IPS-NIHi7 (cell line): ENCODE results near the gene SLC28A2.
"Not testable (repeated sequence)": the region's sequence is repeated elsewhere in the genome, so short reads cannot be mapped to it uniquely, and the experiment has no call there.

Source experiments
- DNase-seq: peaks from one replicate; pipeline ENCODE4 v3.0.0; 2012; ENCODE audit warnings: mixed read lengths; ENCODE audit errors: extremely low spot score

SLC28A2 gene

DNA sequence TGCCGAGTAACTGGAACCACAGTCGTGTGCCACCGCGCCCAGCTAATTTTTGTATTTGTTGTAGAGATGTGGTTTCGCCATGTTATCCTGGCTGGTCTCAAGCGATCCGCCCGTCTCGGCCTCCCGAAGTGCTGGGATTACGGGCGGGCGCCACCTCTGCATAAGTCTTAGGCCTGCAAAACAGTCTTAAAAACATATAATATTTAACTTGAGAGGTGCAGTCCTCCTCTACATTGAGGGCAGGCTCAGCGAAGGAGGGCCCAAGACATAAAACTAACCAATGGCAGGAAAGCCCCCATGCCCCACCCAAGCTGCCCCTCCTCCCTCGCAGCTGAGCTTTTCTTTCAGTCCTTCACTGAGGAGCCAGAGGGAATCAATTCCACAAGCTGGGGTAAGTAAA, at the start of gene SLC28A2:
TSS of gene SLC28A2 (plus strand) at position 347 of the 400 bp plus-strand sequence. CDS start 982 bp downstream, outside the sequence.
- DNase-seq = peak; percentile 16

DNA sequence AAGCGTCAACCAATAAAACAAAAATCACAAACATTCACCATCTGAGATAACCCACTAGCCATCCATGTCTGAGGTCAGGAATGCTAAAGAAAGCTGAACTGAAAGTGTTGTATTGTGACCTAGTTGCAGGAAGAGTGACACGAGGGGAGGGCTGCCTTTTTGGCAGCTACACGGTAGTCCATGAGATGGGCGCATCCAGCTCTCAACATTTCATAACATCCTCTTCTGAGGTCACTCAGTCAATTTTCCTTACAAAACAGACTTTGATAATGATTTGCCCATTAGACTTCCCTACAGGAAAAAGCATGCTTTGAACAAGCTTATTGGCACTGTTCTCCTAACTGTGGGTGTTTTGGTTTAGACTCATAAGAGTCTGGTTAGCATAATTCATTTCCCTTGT, 48.9 kb upstream of the SLC28A2 start:
- no peak for DNase-seq

DNA sequence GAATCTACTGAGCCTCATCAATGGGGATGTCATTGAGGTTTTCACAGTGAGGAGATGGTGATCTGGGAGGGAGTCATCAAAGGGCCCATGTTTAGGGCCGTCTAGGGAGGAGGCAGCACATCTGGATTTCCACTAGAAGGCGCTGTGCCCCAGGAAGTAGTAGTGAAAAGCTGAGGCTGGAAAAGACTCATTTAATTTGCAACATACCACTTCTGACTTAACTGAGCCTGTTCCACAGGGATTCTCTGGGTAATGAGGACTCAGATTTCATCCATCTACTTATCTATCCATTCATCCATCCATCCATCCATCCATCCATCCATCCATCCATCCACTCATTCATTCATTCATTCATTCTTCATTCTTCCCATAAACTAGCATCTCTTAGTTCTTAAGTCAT, 46.8 kb upstream of the SLC28A2 start:
- peak; percentile 79 for DNase-seq

GRCh38 chr15:45212493-45212892, 39.5 kb upstream of the SLC28A2 start:
- no peak for DNase-seq

DNA sequence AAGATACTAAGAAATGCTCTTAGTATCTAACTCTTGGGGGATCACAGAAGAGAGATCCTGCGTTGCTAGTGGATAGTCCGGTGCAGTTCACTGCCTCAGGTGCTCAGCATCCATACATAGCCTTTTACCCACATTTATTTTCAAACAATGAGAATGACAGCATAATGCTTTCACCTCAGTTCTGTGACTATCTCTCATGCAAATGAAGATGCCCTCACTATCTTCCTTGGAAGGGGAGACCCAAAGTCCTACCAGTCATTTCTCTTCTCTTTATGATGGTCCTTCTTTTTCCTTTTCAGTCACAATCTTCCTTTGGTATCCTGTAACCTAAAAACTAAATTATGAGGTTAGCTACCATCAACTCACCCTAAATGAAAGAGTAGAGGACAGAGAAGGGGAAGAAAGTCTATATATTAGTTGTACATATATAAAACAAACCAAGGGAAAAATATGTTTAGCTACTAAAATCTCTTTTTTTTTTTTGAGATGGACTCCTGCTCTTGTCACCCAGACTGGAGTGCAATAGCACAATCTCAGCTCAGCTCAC, 30.9 kb upstream of the SLC28A2 start:
- no peak for DNase-seq

DNA sequence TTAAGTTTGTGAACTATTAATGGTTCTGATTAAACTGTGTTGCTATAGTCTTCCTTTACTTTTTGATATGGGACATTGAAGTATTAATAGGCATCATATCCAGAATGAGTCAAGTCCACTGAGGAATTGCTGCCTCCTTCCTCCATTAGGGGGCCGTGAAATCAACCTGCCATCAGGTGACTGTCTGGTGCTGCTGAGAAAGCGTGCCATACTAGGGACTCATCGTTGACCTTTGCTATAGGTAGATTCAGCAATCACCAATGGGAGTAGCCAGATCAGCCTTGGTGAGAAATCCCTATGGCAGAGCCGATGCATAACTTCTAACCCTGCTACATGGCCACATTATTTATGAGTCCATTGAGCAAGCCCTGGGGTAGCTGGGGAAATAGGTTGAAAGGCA, 30.1 kb upstream of the SLC28A2 start:
- DNase-seq = no peak

- peak; percentile 42 for DNase-seq
Measured at GRCh38 chr15:45224621-45225217, 27.3 kb upstream of the SLC28A2 start.

DNA sequence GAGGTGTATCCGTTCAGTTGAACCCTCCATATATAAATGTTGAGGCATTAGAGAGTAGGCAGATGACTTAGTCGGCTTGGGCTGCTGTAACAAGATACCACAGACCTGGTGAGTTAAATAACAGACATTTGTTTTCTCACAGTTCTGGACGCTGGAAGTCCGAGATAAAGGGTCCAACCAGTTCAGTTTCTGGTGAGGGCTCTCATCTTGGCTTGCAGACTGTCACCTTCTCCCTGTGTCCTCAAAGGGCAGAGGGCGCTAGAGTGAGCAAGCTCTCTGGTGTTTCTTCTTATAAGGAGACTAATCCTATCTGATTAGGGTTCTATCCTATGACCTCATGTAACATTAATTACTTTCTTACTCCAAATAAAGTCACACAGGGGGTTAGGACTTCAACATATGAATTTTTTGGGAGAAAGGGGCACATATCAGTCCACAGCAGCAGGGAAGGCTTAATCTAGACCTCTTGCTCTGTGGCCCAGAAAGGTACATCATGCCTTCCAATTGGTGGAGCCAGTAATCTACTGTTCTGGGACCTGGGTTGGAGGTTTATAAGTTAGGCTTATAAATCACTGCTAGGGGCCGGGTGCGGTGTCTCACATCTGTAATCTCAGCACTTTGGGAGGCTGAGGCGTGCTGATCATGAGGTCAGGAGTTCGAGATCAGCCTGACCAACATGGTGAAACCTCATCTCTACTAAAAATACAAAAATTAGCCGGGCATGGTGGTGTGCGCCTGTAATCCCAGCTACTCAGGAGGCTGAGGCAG, 26.3 kb upstream of the SLC28A2 start:
- peak; percentile 26 for DNase-seq

DNA sequence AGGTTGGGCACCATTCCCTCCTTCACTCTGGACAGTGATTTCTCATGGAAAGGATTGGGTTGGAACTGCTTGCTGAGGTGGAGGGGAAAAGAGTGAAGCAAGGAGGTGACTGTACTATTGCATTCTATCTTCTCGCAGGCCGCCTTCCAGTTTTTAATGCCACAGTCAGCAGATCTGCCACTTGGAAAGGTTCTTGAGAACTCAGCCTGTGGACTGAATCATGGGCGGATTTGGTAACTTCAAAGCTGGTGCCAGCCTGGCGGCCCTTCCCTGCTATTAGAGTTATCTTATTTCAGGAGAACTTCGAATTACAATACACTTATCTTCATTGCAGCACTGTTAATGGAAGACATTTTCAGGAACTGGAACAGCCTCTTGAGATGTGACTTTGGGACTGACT, 23.1 kb upstream of the SLC28A2 start:
- DNase-seq = no peak

- no peak for DNase-seq
Measured at GRCh38 chr15:45230245-45230965, 21.6 kb upstream of the SLC28A2 start.

- DNase-seq = no peak
Measured at GRCh38 chr15:45231132-45231531, 20.9 kb upstream of the SLC28A2 start.

- no peak for DNase-seq
Measured at GRCh38 chr15:45231864-45232562, 20.0 kb upstream of the SLC28A2 start.

DNA sequence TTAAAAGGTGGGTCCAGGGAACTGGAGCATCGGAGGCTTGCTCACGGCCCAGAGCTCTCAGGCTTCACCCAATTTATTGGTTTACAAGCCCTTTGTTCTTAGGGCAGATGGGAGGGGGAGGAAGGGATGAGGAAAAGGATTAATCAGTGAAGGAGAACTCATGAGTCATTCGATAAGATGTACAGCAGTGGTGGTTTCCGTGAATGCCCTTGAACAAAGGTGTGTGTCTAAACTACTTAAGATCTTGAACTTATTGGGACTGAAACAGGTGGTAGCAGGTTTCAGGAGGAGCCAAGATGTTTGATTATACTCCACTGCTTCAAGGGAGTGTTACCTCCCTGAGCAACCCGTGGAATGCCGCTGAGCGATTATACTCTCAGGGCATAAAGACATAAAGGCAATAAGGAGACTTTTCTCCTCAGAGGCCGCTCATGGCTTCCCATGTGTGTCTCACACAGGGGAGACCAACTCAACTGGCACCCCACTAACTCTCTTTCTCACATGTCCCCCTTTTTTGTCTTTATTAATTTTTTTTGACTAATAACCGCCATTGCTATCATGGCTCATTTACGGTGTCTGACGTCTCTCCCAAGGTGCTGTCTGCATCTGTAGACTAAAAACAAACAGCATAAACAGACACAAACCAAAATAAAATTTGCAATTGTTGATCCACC, 17.3 kb upstream of the SLC28A2 start:
- DNase-seq = no peak

DNA sequence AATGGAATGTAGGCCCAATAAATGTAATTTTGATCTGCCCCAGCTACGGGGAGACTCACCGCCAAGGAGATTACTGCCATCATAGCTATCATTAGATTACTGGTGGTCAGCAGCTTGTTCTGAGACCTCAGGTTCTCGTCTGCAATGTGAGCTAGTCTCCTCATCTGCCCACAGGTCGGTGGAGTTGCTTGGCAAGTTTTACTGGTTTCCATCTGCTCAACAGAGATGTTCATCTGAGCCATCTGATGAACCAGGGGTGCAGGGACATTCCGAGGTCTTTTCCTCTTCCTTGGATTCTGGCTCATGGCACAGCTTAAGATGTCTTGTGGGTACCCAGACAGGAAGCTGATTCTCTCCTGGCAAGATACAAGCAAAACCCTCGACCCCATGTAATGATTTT, 15.2 kb upstream of the SLC28A2 start:
- DNase-seq = not testable (repeated sequence)

DNA sequence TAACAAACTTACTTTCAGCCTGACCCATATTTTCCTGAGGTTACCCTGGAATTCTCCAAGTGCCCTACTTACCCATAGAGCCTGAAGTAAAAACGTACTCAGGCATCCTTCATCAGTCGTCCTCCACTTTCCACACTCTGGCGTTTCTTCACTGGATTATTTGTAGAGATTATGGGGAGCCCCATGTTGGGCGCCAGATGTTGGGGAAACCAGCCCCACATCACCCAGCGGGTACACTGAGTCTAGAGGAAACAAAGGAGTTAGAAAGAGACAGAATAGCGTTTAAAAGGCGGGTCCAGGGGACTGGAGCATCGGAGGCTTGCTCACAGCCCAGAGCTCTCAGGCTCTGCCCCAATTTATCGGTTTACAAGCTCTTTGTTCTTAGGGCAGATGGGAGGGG, 9.7 kb upstream of the SLC28A2 start:
- no peak for DNase-seq

DNA sequence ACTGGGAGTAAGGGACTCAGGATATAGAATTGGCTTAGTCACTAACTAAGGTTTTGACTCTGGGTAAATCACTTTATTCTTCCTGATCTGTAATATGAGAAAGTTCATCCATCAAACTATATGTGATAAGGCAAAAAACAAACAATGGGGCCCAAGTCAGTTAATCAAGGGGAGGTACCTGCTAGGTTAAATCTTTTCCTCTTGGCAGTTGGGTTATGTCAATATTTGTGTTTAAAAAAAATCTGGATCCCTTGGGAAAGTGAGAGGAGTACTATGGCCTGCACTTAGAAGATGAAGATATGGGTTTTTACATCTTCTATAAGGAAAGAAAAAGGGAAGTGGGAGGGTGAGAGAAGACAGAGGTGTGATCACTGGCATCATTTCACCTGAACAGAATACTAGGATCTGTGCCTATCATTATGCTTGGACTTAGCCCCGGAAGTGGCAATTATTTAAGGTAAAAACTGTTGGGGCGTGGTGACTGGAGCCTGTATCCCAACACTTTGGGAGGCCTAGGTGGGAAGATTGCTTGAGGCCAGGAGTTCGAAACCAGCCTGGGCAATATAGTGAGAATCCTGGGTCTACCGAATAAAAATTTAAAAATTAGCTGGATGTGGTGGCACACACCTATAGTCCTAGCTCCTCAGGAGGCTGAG, 2.8 kb upstream of the SLC28A2 start:
- DNase-seq = no peak

- DNase-seq = peak; percentile 64
Measured at GRCh38 chr15:45253330-45253729, 1.3 kb downstream of the SLC28A2 start.

DNA sequence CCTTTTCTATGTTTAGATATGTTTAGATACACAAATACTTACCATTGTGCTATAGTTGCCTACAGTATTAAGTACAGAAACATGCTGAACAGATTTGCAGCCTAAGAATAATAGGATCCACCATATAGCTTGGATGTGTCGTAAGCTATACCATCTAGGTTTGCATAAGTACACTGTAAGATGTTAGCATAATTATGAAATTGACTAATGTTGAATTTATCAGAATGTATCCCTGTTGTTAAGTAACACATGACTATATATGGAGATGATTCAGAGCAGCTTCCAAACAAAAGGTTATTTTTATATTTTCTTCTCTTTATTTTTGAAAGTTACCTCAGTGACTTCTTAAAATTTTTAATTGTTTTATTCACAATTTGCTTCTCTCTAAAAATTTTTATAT, 2.4 kb downstream of the SLC28A2 start:
- DNase-seq = no peak

- DNase-seq = not testable (repeated sequence)
Measured at GRCh38 chr15:45254824-45255223, 2.8 kb downstream of the SLC28A2 start.

DNA sequence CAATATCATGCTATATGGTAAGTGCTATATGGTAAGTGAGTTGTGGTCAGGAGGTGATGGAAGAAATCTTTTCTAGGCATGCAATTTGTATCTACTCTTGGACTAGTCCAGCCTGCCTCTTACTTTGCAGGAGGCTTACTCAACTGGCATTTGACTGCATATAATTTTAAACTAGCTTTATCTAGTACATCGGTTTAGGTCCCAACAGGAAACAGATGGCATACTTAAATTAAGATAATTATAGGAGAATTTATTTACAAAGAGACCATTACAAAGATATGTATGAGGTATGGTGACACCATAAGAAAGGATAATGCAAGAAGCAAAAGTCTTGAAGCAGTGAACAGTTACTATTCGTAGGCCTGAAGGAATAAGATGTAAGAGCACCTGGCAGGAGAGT, 7.8 kb downstream of the SLC28A2 start:
- no peak for DNase-seq
